Body of pancreas (tissue), 4 donors: Measurements from ENCODE around the gene GNAS-AS1. TPM values are rescaled to one million over a fixed set of nuclear protein-coding genes. Genes with fewer than 3 reads are reported as not detected.

Experiments used
- ATAC-seq: fragments of 150-250 bp; one replicate; pipeline ENCODE4 v1.9.1; 2016
- DNase-seq, 4 donors: peaks; one replicate each; pipeline ENCODE4 v3.0.0-alpha.2; 2019
- H3K27ac ChIP-seq, 4 donors: fragments of 200-600 bp; sonication (generic); 1 replicate in 3 of 4; 2 replicates in 1 of 4; pipeline versions ENCODE4 v1.5.1 to v1.6.1; 2016 to 2019; ENCODE audit warnings: mild to moderate bottlenecking in 1 of 4, mixed read lengths in 1 of 4, moderate library complexity in 1 of 4
- H3K27me3 ChIP-seq, 2 donors: fragments of 200-600 bp; sonication (generic); one replicate each; pipeline ENCODE4 v1.6.0; 2016; ENCODE audit warnings: mild to moderate bottlenecking in 1 of 2
- H3K36me3 ChIP-seq, 2 donors: fragments of 200-600 bp; sonication (generic); replicated peaks in 1 of 2; 2 replicates each; pipeline ENCODE4 v1.5.1; 2016; ENCODE audit warnings: low read depth in 2 of 2; ENCODE audit not compliant: insufficient read depth in 1 of 2
- H3K4me1 ChIP-seq: fragments of 200-600 bp; sonication (generic); one replicate; pipeline ENCODE4 v1.6.0; 2016
- H3K4me3 ChIP-seq, 2 donors: fragments of 200-600 bp; sonication (generic); 1 replicate in 1 of 2; 2 replicates in 1 of 2; pipeline ENCODE4 v1.5.1; 2016 to 2019
- H3K9me3 ChIP-seq, 3 donors: fragments of 200-600 bp; sonication (generic); 1 replicate in 2 of 3; 2 replicates in 1 of 3; pipeline ENCODE4 v1.5.1; 2016
- POLR2A ChIP-seq, 3 donors: fragments of 450-650 bp; IDR thresholded peaks; one replicate each; pipeline ENCODE4 v1.6.1; 2016; ENCODE audit warnings: antibody characterized with exemption in 3 of 3, mild to moderate bottlenecking in 2 of 3
- WGBS, 2 donors: methylation state at CpG; one replicate each; pipeline ENCODE4 v1.1.5; 2017; 5-methylcytosine and 5-hydroxymethylcytosine counted together
- intact Hi-C: fragments of 100-400 bp; cut with DNase I; formaldehyde crosslinking; loops from one replicate; pipeline ENCODE4 v1.15.1; 2023
- total RNA-seq, 2 donors: library from RNA; depleted of rRNA; stranded (reverse); fragments of >200 nt; gene quantifications; one replicate each; pipeline ENCODE4 v1.1.0, GENCODE V29; 2016
- TF ChIP-seq, protein P1 (sequence below), 7 experiments: fragments of 450-650 bp in 4 of 7; fragments of 200-600 bp in 3 of 7; sonication (generic) in 3 of 7; IDR thresholded peaks; one replicate each; pipeline ENCODE4 v1.5.1; 2016 to 2019; ENCODE audit warnings: antibody characterized with exemption in 7 of 7

The GNAS-AS1 gene
- total RNA-seq, 2 donors from 2014 or later = 1.0 to 3.0 TPM

GRCh38 chr20:58854638-58855471 lies 4.2 kb upstream of the GNAS-AS1 start:
- ATAC-seq (no peak), DNase-seq (no peak)
- no peak for TF ChIP-seq POLR2A (IDR thresholded peaks at IDR 0.05)
- TF ChIP-seq, protein P1, sequence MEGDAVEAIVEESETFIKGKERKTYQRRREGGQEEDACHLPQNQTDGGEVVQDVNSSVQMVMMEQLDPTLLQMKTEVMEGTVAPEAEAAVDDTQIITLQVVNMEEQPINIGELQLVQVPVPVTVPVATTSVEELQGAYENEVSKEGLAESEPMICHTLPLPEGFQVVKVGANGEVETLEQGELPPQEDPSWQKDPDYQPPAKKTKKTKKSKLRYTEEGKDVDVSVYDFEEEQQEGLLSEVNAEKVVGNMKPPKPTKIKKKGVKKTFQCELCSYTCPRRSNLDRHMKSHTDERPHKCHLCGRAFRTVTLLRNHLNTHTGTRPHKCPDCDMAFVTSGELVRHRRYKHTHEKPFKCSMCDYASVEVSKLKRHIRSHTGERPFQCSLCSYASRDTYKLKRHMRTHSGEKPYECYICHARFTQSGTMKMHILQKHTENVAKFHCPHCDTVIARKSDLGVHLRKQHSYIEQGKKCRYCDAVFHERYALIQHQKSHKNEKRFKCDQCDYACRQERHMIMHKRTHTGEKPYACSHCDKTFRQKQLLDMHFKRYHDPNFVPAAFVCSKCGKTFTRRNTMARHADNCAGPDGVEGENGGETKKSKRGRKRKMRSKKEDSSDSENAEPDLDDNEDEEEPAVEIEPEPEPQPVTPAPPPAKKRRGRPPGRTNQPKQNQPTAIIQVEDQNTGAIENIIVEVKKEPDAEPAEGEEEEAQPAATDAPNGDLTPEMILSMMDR (IDR thresholded peaks at IDR 0.05) = no peak
- H3K27ac ChIP-seq = no peak overlapping the region
- H3K36me3 ChIP-seq = no peaks in the 10 kb centered on the region
- no peaks in the 10 kb centered on the region for H3K9me3 ChIP-seq
- intact Hi-C loops = no loop called here
- H3K4me3 ChIP-seq = no peak overlapping the region
- peaks cover 28% of the 10 kb centered on the region for H3K4me1 ChIP-seq
- WGBS, 2 donors = 45 to 58% methylated on average over 34 to 75 of the region's 75 CpGs
- peaks cover 0 to 11% of the 10 kb centered on the region in 2 donors for H3K27me3 ChIP-seq

DNA sequence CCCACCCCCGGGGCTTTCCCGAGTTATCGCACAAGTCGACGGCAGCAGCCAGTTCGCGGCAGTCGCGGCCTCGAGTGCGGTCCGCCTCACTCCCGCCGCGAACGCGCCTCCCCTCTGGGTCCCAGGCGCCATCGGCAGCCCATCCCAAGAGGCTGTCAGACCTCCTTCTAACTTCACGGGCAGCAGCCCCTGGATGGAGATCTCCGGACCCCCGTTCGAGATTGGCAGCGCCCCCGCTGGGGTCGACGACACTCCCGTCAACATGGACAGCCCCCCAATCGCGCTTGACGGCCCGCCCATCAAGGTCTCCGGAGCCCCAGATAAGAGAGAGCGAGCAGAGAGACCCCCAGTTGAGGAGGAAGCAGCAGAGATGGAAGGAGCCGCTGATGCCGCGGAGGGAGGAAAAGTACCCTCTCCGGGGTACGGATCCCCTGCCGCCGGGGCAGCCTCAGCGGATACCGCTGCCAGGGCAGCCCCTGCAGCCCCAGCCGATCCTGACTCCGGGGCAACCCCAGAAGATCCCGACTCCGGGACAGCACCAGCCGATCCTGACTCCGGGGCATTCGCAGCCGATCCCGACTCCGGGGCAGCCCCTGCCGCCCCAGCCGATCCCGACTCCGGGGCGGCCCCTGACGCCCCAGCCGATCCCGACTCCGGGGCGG lies 3.4 kb upstream of the GNAS-AS1 start:
- H3K36me3 ChIP-seq = no peaks in the 10 kb centered on the region
- WGBS, 2 donors = 49 to 51% methylated on average over 19 to 62 of the region's 63 CpGs
- H3K4me3 ChIP-seq = no peak overlapping the region
- H3K27me3 ChIP-seq = peaks cover 0 to 11% of the 10 kb centered on the region in 2 donors
- TF ChIP-seq, protein P1 (IDR thresholded peaks at IDR 0.05) = no peak
- TF ChIP-seq POLR2A (IDR thresholded peaks at IDR 0.05) = no peak
- ATAC-seq = no peak
- H3K27ac ChIP-seq = no peak overlapping the region
- DNase-seq = no peak
- peaks cover 28% of the 10 kb centered on the region for H3K4me1 ChIP-seq
- intact Hi-C loops = no loop called here
- H3K9me3 ChIP-seq = no peaks in the 10 kb centered on the region

DNA sequence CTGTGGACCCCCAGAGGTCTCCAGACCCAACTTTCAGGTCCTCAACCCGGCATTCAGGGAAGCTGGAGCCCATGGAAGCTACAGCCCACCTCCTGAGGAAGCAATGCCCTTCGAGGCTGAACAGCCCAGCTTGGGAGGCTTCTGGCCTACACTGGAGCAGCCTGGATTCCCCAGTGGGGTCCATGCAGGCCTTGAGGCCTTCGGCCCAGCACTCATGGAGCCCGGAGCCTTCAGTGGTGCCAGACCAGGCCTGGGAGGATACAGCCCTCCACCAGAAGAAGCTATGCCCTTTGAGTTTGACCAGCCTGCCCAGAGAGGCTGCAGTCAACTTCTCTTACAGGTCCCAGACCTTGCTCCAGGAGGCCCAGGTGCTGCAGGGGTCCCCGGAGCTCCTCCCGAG lies 2.8 kb upstream of the GNAS-AS1 start:
- no peaks in the 10 kb centered on the region for H3K9me3 ChIP-seq
- H3K27me3 ChIP-seq = peaks cover 0 to 11% of the 10 kb centered on the region in 2 donors
- DNase-seq (no peak), ATAC-seq (no peak)
- no peak overlapping the region for H3K4me3 ChIP-seq
- no peaks in the 10 kb centered on the region for H3K36me3 ChIP-seq
- H3K4me1 ChIP-seq = peaks cover 28% of the 10 kb centered on the region
- WGBS, 2 donors = 33 to 67% methylated on average over 1 to 6 of the region's 6 CpGs
- TF ChIP-seq, protein P1 (IDR thresholded peaks at IDR 0.05) = no peak
- TF ChIP-seq POLR2A (IDR thresholded peaks at IDR 0.05) = no peak
- H3K27ac ChIP-seq = no peak overlapping the region
- intact Hi-C loops = no loop called here

DNA sequence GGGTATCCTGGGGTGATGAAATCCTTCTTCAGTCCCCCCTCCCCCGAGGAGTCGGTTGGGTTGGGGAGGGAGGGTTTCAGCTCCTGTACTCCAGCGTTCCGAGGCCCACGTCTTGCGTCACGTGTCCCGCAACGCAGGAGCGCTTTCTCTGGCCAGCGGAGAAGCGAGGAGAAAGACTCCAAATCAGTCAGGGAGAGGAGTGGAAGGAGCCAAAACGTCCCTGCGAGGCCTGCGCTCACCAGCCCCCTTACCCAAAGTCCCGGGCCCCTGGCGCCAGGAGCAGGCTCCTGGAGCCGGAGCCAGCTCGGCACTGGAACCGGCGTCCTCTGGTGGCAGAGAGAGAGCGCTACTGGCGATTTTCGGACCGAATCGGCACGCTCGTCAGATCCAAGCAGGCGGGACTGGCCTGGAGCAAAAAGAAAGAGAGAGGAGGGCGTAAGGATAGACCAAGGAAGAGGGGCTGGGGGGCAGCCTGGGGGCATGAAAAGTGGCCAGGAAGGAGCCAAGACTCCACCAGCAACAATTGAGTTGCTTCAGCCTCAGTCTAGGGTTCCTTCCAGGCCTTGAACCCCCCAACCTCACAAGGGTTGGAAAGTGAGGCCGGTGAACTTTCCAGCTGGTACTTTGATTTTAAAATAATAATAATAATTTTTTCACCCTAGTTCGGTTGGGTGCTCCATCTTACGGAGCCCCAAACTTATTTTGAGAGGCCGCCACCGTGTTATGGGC lies 2.0 kb upstream of the GNAS-AS1 start, which contains the start of gene GNAS:
GNAS (plus strand) TSS at position 174 of the 729 bp plus-strand sequence.
- H3K4me3 ChIP-seq = peak within 1 kb of the TSS in 1 of 2 donors; percentile 24
- peak; percentile 54 for ATAC-seq

More for the DNA sequence above, 2.0 kb upstream of the GNAS-AS1 start, which contains the start of gene GNAS:
- DNase-seq = peak; percentile 55 to 69 (median 66)
- peaks cover 28% of the 10 kb centered on the region for H3K4me1 ChIP-seq
- no peaks in the 10 kb centered on the region for H3K9me3 ChIP-seq
- 22 to 25% methylated on average over 32 to 35 of the region's 35 CpGs for WGBS, 2 donors
- no peaks in the 10 kb centered on the region for H3K36me3 ChIP-seq
- no peak within 1 kb of the TSS for H3K27ac ChIP-seq
- H3K27me3 ChIP-seq = peaks cover 0 to 11% of the 10 kb centered on the region in 2 donors
- intact Hi-C loops = no loop called here
- no peak for TF ChIP-seq POLR2A (IDR thresholded peaks at IDR 0.05)
- TF ChIP-seq, protein P1 (IDR thresholded peaks at IDR 0.05) = peak; percentile 40 to 75 (median 58)
